DMS53 treated with DMSO at 0.1 percent for 48 hours (cell line): ENCODE results near the gene SMIM24.

Source experiments
- DNase-seq: peaks from one replicate; lab custom pipeline; 2025; ENCODE audit not compliant: unreplicated experiment; lab: John Stamatoyannopoulos, UW

SMIM24 gene

DNA sequence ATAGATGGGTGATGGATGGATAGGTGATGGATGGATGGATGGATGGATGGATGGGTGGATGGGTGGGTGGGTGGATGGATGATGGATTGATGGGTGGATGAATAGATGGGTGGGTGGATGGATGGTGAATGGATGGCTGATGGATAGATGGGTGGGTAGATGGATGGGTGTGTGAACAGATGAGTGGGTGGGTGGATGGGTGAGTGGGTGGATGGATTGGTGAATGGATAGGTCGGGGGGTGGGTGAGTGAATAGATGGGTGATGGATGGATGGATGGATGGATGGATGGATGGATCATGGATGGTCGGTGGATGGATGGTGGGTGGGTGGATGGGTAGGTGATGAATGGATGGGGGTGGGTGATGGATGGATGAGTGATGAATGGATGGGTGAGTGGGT lies 3.5 kb downstream of the SMIM24 start:
- no peak for DNase-seq

DNA sequence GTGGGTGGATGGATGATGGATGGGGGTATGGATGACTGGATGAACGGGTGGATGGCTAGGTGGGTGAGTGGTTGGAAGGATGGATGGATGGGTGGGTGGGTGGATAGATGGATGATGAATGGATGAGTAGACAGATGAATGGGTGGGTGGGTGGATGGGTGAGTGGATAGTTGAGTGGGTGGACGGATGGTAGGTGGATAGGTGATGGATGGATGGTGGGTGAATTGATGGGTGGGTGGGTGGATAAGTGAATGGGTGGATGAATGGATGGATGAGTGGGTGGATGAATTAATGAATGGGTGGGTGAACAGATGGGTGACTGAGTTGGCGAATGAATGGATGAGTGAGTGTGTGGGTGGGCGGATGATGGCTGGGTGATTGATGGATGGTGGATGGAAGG lies 4.9 kb downstream of the SMIM24 start:
- DNase-seq = no peak

DNA sequence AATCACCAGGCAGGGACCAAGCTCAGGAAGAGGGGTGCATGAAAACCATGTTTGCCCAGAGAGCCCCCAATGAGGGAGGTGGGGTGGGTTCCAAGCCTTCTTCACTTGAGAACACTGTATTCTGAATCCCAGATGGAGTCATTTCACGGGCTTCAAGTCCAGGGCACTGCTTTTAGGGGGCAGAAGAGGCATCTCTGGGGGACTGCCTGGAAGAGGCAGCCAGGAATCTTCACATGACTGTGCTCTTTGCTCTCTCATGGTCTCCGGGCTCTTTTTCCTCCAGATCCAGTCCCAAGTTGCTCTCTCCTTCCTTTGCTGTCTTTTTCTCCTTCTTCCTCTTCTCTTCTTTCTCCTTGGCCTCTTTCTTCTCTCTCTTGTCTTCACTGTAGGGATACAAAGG lies 5.7 kb downstream of the SMIM24 start:
- no peak for DNase-seq

DNA sequence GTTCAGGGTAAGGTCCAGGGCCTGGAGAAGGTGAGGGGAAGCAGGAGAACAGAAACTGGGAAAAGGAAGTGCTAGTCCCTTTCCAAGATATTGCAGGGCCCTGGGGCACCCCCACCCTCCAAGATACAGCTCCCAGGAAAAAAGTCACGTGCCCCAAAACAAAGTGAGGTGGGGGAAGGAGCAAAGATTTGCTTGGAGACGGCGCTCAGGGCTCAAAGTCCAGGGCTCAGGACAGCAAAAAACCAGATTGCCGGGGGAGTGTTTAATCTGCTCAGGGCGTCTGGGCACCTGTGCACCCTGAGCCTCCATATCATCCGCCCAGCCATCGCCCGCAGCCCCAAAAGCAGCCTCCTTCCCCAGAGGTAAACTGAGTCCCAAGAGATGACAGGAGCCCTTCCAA lies 6.3 kb downstream of the SMIM24 start:
- DNase-seq = no peak

DNA sequence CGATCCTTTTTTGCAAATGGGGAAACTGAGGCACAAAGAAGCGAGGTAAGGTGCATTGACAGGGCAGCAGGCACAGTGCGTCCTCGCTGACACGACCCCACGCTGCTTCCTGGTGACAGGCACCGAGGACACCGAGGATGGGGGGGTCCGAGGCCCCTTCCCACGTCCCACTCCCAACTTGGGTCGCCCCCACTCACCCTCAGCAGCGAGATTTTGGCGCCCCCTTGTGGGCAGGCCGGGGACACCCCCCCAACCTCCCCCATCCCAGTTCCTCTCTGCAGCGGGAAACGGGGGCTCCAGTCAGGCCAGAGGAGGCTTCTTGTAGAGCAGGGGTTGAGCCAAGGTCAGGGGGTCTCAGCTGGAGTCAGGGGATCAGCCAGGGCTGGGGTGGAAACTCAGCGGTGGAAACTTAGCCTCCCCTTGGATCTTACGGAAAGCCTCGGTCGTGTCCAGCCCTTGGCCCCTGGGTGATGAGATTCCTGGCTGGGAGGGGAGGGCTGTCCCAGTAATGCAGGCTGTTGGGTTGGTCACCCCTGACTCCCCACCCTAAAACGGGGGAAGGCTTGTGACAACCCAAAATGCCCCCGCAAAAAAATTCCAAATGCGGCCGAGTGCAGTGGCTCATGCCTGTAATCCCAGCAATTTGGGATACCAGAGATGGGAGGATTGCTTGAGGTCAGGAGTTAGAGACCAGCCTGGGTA lies 8.2 kb downstream of the SMIM24 start:
- no peak for DNase-seq

DNA sequence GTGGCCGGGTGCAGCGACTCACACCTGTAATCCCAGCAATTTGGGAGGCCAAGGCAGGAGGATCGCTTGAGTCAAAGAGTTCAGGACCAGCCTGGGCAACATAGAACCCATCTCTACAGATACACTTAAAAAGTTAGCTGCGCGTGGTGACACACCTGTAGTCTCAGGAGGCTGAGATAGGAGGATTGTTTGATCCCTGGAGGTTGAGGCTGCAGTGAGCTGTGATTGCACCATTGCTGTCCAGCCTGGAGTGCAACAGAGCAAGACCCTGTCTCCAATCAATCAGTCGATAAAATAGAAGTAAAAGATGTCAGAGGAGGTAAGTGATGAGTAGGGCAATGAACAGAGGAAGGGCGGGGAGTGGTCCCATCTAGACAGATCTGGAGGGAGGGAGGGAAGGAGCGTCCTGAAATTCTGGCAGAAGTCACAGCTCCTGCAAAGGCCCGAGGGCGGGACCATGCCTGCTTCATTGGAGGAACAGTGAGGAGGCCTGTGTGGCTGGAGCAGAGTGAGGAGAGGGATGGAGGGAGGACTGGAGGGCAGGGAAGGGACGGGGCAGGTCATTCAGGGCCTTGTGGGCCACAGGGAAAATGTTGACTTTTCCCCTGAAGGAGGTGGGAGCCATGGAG lies 9.7 kb downstream of the SMIM24 start:
- no peak for DNase-seq

DNA sequence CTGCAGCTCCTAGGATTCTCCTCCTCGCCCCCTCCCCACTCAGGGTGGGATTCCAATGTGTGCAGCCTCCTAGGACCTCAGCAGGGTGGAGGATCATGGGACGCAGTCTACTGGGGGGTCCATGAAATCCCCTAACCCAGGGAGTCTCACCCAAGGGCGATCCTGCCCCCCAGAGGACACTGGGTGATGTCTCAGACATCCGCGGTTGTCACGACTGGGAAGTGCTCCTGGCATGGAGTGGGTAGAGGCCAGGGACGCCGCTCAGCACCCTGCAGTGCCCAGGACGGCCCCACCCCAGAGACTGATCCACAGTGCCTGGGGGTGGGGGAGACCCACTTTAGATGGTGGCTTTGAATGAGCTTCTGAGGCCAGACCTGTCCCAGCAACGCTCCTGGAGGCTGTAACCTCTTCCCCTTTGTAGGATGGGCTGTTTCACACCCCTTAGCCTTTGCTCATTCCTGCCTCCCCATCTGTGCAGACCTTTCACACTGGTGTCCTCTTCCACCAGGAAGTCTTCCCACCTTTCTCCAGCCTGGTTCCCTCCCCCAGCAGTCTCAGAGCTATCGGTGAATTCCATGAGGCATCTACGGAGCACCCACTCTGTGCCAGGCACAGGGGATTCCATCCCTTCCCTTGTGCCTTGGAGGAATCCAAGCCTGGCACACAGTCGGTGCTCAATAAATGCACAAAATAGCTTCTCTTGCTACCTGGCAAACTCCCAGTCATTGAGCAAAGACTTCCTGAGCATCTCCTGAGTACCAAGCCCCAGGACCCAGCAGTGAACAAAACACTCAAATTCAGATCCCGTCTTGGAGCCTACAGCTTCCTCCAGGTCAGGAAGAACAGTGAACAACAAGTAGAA lies 10.5 kb downstream of the SMIM24 start:
- no peak for DNase-seq

DNA sequence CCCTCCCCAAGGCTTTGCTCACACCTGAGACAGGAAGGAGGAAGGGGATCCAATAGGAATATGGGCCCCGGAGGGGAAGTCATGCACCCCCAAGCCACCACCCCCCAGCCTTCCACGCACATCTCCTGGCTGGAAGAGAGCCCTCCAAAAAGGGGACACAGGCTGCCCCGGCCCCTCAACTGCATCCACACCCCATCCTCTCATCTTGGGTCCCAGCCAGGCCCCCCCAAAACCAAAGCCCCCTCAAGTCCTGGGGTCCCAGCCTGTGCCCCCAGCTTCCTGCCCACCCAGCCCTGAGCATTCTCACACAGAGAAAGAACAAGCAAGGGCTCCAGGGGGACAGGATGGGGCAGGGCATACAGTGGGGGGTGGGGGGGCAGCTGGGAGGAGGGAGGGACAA lies 12.1 kb downstream of the SMIM24 start:
- DNase-seq = no peak

DNA sequence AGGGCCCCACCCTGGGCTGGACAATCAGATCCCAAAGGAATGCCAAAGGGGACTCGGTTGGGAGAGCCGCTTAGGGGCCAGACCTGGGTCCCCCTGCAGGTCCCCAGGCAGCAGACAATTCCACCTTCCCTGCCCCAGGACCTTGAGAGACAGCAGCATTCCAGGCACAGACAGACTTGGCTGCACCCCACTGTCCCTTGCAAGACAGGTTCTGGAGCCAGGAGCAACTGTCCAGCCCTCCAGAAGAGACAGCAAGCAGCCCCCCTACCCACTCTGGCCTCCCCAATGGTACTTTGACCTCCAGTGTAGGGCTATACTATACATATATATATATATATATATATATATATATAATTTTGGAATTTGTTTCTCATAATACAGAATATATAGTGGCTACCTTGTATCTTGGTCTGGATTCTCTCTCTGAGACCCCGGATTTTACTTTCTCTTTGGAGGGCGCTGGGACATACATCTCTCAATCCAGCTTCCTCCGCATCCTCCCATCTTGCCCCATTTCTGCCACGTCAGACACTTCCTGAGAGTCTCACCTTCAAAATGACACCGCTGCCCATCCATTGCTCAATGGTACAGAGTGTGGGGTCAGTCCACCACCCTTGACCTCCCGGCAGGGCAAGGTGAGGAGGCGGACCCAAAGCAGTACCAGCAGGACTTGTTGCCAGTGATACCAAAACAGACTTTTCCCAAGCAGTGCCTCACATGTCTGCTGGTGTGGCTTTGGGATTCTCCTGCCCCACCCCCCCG lies 12.7 kb downstream of the SMIM24 start:
- no peak for DNase-seq

DNA sequence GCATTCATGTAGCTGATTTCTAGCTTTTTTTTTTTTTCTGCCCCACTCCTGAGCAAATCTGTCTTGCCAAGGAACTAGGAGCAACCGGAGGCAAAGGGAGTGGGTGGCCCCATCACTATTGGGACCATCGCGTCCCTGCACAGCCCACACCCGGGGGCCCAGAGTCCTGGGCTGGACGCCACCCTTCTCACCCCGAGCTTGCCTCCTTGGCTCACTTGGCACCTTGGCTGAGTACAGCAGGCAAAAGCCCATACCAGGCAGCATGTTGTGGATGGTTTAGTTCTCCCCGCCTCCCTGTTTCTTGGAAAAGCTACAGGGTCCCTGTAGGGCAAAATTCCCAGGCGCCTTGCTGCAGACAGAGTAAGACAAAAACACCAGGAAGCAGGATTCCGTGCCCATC lies 13.7 kb downstream of the SMIM24 start:
- DNase-seq = no peak

DNA sequence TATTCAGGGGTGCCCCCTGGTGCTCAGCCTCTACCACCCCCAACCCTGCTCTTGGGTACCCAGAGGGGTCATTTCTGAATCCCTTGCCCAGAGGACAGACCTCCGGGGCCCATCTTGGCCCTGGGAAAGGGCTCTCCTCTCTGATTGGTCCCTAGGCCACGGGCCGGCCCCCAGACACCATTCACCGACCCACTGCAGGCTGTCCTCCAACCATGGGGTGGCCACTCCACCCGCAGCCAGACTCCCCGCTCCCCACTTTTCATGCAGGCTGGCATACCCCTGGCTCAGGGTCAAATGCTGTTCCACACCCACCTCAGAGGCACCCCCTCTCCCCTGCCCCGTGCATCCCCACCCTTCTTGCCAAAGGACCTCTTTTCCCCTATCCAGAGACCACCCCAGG lies 14.8 kb downstream of the SMIM24 start:
- DNase-seq = no peak

DNA sequence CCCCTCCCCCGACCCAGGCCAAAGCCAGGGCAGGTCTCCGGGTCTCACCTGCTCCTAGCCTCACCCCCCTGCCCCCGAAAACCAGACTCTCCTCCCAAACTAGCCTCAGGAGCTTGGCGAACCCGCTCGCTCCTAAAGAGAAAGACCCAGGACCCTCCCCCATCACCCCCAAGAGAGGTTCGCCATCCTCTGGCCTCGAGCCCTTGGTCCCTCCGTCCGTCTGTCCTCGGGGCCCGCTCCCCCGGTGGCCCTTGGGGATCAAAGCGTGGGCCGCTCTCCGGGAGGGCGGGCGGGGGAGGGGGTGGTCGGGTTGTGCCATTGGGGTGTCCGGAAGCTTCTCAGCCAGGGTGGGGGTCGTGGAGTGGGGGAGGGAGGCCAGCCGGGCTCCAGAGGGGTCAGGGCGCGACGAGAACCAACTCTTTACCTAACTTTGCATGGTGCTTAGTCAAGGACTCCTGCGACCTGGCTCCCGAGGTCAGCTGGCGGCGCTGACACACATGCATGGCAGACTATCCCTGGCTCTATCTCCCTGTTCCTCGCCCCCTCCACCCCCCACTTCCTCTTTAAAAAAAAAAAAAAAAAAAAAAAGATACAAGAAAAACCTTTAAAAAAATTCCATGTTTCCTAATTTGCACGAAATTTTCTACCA lies 15.6 kb downstream of the SMIM24 start:
- no peak for DNase-seq

DNA sequence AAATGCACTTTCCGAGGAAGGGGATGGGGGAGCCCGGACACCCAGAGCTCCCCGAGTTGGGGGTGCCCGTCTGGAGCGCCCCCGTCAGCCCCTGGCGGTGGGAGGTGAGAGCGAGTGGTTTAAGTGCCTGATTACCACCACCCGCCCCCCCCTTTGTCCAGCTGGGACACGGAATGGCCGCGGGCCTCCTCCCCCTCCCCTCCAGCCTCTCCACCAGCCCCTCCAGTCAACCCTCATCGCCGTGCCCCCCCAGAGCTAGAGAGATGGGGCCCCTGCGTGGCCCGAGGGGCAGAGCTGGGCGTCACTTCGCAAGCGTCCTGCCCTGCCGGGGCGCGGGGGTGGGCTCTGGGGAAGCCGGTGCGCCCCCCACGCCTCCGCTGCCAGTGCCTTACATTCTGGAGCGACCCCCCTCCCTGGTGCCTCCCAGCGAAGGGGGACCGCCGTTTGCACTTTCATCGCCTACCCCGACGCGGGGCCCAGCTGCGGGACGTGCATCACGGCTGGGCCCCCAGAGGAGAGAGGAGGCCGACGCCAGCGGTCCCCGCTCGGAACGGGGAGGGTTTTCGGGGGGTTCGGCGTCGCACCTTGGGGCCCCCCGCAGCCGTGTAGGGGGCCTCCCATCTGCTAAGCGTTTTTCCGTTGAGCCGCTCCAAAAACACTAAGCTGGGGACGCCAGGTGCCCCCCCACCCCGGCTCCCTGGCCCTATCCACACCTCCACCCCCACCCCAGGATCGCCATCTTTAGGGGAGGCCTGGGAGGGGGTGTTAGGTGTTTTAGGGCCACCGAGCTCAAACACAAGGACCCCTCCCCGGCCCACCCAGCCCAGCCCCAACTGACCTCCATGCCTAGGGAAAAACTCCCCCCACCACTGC lies 16.4 kb downstream of the SMIM24 start:
- no peak for DNase-seq

DNA sequence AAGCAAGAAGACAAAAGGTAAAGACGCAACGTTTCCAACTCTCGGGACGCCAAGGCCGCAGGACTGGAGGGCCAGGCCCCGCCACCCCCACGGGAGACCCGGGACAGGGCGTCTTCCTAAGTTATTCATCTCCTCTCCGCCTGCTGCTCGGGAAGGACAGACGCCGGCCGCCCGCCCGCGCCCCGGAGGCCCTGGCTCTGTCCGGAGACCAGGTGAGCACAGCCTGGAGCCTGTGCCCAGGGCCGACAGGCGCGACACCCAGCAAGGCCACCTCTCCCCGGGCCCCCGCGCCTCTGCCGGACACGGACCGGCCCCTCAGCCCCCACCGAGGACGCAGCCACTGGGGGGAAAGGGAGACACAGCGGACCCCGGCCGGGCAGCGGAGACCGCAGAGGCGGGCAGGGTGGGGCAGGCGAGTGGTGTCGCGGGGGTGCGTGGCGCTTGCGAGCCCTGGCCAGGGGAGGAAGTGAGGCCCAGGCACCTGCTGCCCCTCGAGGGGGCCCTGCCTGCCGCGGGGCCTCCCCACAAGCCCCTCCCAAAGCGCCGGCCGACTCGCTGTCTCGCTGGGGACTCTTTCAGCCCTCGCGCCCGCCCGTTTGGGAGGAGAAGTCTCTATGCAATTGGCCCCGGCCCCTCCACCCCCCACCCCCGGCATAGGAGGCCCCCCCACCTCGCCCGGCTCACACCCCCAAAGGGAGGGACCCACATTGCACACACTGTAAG lies 17.2 kb downstream of the SMIM24 start:
- no peak for DNase-seq

DNA sequence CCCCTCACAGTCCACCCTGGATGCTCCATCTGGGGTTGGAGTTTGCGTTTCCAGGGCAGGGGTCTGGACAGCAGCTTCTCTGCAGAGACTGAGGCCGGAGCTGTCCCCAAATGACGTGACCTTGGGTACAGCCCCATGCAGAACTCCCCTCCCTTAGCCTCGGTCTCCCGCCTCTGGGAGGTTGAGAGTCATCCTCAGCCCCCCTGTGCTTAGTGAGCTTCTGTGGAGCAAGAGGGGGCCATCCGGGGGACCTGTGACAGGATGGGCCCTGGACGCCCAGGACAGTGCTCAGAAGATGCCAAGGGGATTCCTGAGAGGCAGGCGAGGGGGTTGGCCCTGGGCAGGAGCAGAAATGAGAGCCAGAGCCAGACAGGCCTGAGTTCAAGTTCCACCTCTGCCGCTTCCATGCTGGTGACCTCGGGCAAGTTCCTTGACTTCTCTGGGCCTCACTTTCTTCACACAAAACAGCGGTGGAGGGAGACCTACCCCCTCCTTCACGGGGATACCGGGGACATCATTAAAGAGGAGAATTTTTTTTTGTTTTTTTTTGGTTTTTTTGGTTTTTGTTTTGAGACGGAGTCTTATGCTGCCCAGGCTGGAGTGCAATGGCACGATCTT lies 20.3 kb downstream of the SMIM24 start:
- DNase-seq = no peak

DNA sequence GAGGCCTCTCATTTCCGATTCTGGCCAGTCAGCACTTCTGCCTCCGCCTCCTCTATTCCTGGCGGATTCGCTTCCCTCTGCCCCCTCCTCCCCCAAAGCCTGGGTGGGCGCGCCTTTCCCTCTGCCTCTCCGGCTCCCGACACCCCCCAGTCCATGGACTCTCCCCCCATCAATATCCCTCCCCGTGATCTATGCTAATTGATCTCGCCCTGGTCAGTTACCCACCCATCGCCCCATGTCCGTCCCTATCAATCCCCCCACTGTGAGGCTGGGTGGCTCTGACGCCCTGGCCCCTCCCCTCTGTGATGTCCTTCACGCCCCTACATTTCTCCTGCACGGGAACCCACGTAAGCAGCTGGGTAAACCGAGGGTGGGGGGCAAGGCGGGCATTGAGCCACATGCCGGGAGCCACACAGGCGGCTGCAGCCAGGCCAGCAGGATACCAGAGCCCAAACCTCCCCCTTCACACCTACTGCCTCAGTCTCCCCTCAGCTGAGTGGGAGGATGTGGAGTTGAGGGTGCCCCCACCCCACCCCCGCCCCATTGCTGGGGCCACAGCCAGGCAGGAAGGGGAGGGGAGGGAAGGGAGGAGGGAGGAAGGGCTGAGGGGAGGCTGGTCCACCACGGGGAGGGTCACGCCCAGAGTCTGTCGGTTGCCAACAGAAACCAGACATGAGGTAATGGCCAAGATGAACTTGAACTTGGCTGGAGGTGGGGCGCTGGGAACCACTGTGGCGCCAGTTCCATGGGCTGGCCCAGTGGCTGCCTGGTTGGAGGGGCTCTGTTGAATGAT lies 21.0 kb downstream of the SMIM24 start:
- DNase-seq = no peak

DNA sequence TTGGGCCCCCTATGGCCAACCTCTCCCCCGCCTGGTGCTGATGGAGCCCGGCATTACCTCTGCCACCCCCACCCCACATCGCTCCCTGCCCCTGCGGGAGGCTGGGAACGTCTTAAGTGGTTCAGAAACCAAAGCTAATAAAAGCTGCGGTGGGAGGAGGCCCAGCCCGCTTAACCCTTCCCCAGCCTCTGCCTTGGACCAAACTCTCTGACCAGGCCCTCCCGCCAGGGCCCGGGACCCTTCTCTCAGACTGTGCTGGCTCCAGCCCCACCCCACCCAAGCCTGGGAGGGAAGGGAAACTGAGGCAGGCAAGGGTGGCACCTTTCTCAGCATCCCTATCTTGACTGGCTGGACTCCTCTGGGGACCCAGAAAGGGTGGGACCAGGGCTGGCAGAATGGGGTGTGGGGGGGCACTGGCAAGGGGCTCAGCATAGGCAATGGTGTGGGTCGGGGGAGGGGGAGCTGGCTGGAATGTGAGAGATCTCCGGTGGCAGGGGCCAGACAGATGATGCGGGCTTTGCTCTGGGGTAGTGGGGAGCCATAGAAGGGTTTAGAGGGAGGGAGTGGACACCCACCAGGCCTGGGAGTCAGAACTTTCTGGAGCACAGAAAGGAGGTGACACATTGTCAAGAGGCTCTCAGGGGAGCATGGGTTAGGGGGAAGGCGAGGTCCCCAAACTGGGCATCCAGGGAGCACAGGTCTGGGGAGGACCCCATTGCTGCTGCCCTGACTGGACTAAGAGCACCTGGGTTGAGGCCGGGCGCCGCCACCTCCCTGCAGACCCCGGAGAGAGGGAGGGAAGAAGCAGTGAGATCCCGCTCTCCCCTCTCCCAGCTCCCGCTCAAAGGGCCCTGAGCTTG lies 21.9 kb downstream of the SMIM24 start:
- no peak for DNase-seq
